ENCODE results near the gene SLC25A1. TPM values are rescaled to one million over a fixed set of nuclear protein-coding genes. Genes with fewer than 3 reads are reported as not detected.

The SLC25A1 gene
- total and polyA plus RNA-seq, 2 of the 8 experiments (the other 6 are each of a cell fraction or from before 2014, with no cell fraction given) = 110 to 148 TPM

GRCh38 chr22:19181786-19182471 lies 3.4 kb upstream of the SLC25A1 start:
- Histone ChIP-seq H3K9me3 (ENCODE audit: insufficient read depth in 2 of 2, low read depth in 1 of 2, low read length in 1 of 2) (no peaks in the 10 kb centered on the region), H2BK15ac (ENCODE audit: low read length) (no peak overlapping the region), H3K4me1 (replicated peaks in 1 of 4; ENCODE audit: control insufficient read depth in 3 of 4, insufficient read depth in 4 of 4, low read length in 3 of 4) (peaks cover 0 to 9% (median 3%) of the 10 kb centered on the region in 4 experiments; a peak in 4 of 7 replicates), H4K91ac (replicated peaks; ENCODE audit: insufficient read length, low read length) (no peak overlapping the region), H3K18ac (ENCODE audit: extremely low read depth, low read length) (no peak overlapping the region), H4K5ac (ENCODE audit: insufficient read length, low read depth, low read length) (no peak overlapping the region), H3K4ac (replicated peaks; ENCODE audit: insufficient read length, low read depth, low read length) (no peak overlapping the region), H3K23me2 (ENCODE audit: low read depth, low read length) (peaks cover 7% of the 10 kb centered on the region; the same call in 1 of the 2 replicates), H2BK5ac (ENCODE audit: low read depth, low read length) (no peak overlapping the region), H2AFZ (ENCODE audit: low read length) (no peak overlapping the region), H2BK12ac (ENCODE audit: low read depth, low read length) (no peak overlapping the region), H2BK120ac (replicated peaks; ENCODE audit: low read depth, low read length) (no peak overlapping the region), H3K27ac (ENCODE audit: low read depth, low read length) (no peak overlapping the region), H4K8ac (ENCODE audit: extremely low read depth, insufficient read depth, low read length) (no peak overlapping the region; the same call in 1 of the 2 replicates), H2AK5ac (ENCODE audit: low read depth, low read length) (no peak overlapping the region), H3K4me2 (ENCODE audit: insufficient read depth in 1 of 2, low read depth in 2 of 2, low read length in 2 of 2) (no peak overlapping the region), H3K56ac (replicated peaks; ENCODE audit: insufficient read length, low read depth, low read length) (no peak overlapping the region), H3K27me3 (replicated peaks in 1 of 4; ENCODE audit: control insufficient read depth in 3 of 4, extremely low read depth in 1 of 4, insufficient read depth in 3 of 4, low read length in 3 of 4) (no peaks in the 10 kb centered on the region), H3K79me2 (ENCODE audit: control insufficient read depth in 1 of 2, insufficient read depth in 2 of 2, low read length in 2 of 2) (peaks cover 0 to 5% of the 10 kb centered on the region in 2 experiments; a peak in 1 of 4 replicates), H3K14ac (ENCODE audit: insufficient read length) (no peak overlapping the region), H3K36me3 (ENCODE audit: control insufficient read depth in 2 of 4, insufficient read depth in 4 of 4, low read length in 3 of 4) (peaks cover 0 to 1% (median 0%) of the 10 kb centered on the region in 4 experiments; a peak in 1 of 8 replicates), H3K9ac (replicated peaks in 1 of 4; ENCODE audit: extremely low read depth in 1 of 4, low read depth in 3 of 4, low read length in 3 of 4) (no peak overlapping the region), H3K23ac (ENCODE audit: insufficient read length) (no peak overlapping the region), H3K4me3 (ENCODE audit: extremely low read depth in 1 of 4, insufficient read depth in 2 of 4, low read depth in 3 of 4, low read length in 4 of 4) (no peak overlapping the region), H3K79me1 (ENCODE audit: low read depth, low read length) (no peaks in the 10 kb centered on the region), H2BK20ac (ENCODE audit: low read length) (no peak overlapping the region), H4K20me1 (replicated peaks in 1 of 2; ENCODE audit: control insufficient read depth in 1 of 2, insufficient read depth in 2 of 2, low read length in 2 of 2) (peaks cover 0 to 6% of the 10 kb centered on the region in 2 experiments)
- FAIRE-seq (no peak), DNase-seq (ENCODE audit: low read depth in 1 of 2, low spot score in 2 of 2) (no peak)
- 88% methylated on average over 12 of the region's 12 CpGs; no CpG with 5 or more reads in 1 of the 2 experiments for WGBS, 2 experiments (ENCODE audit: extremely low coverage in 1 of 2, insufficient coverage in 1 of 2, insufficient read length in 1 of 2, insufficient replicate concordance in 2 of 2, low coverage in 1 of 2, low lambda C conversion rate in 2 of 2, missing lambda C conversion rate in 1 of 2)
- POLR2A ChIA-PET (ENCODE audit: partially characterized antibody) = interaction anchor here (3.5 kb wide), 1 partner anchor 8 kb away, joined by 15 read pairs; no protein-coding TSS in a partner anchor
- CTCF ChIA-PET (ENCODE audit: partially characterized antibody) = interaction anchor here (0.6 to 3.3 kb wide), 5 partner anchors 8 to 292 kb away, joined by 3 to 8 read pairs (median 4); no protein-coding TSS in a partner anchor
- TF ChIP-seq RAD21 (IDR thresholded peaks at IDR 0.05 in 1 of 2, conservative IDR thresholded peaks at IDR 0.05 in 1 of 2; ENCODE audit: low read depth in 2 of 2, low read length in 2 of 2) = no peak
- no peak for TF ChIP-seq EGR1 (IDR thresholded peaks at IDR 0.05; ENCODE audit: borderline replicate concordance, low read depth, low read length)
- TF ChIP-seq BCL11A (IDR thresholded peaks at IDR 0.05; ENCODE audit: low read depth in 2 of 2, low read length in 2 of 2) = no peak
- no peak for TF ChIP-seq RBBP5 (IDR thresholded peaks at IDR 0.05; ENCODE audit: borderline replicate concordance, low read depth, low read length)
- no peak for TF ChIP-seq ATF2 (IDR thresholded peaks at IDR 0.05; ENCODE audit: low read length)
- TF ChIP-seq RXRA (IDR thresholded peaks at IDR 0.05; ENCODE audit: insufficient read depth, low read depth, low read length) = no peak
- no peak for TF ChIP-seq E2F6 (IDR thresholded peaks at IDR 0.05)
- TF ChIP-seq KDM4A (IDR thresholded peaks at IDR 0.05; ENCODE audit: low read depth, low read length, severe bottlenecking) = no peak
- no peak for TF ChIP-seq SP2 (IDR thresholded peaks at IDR 0.05; ENCODE audit: low read length)

All from H1 (cell line).